K562 (cell line): ENCODE measurements around the gene CSNK1D. TPM values are rescaled to one million over a fixed set of nuclear protein-coding genes. Genes with fewer than 3 reads are reported as not detected.

Experiments
- BRCA1 ChIP-seq, 2 experiments: fragments of 450-650 bp in 1 of 2; sonication (generic) in 1 of 2; formaldehyde crosslinking in 1 of 2; IDR thresholded peaks; 2 replicates each; pipeline versions ENCODE4 v1.5.0 to v1.6.1; 2017 to 2020; ENCODE audit warnings: mild to moderate bottlenecking in 1 of 2, missing genetic modification reagents in 1 of 2
- CHCHD3 ChIP-seq: fragments of 250-450 bp; sonication (Bioruptor Pico); IDR thresholded peaks from 2 replicates; pipeline ENCODE4 v2.1.2; 2022; ENCODE audit warnings: mild to moderate bottlenecking
- ESRRA ChIP-seq: fragments of 450-650 bp; IDR thresholded peaks from 2 replicates; pipeline ENCODE4 v1.6.1; 2014; ENCODE audit warnings: low read depth, mild to moderate bottlenecking, moderate library complexity, borderline replicate concordance
- ETV1 ChIP-seq: fragments of 450-650 bp; conservative IDR thresholded peaks from 2 replicates; pipeline ENCODE4 v1.6.1; 2016; ENCODE audit warnings: missing genetic modification characterization, control low read depth, low read depth, missing compliant biosample characterization
- HLTF ChIP-seq: fragments of 450-650 bp; IDR thresholded peaks from 2 replicates; pipeline ENCODE4 v1.6.1; 2016
- HNRNPH1 ChIP-seq: fragments of 200-400 bp; formaldehyde crosslinking; optimal IDR thresholded peaks from 2 replicates; pipeline ENCODE3; 2017; ENCODE audit warnings: low read depth, mild to moderate bottlenecking, low read length, moderate library complexity
- JUND ChIP-seq, 2 experiments: IDR thresholded peaks; 2 replicates in 1 of 2; 3 replicates in 1 of 2; pipeline ENCODE4 v1.6.1; 2011; ENCODE audit warnings: borderline replicate concordance in 2 of 2, low read depth in 2 of 2, low read length in 2 of 2, improper control_type of control experiment in 1 of 2, missing biosample characterization in 1 of 2, missing genetic modification characterization in 1 of 2, missing genetic modification reagents in 1 of 2
- KAT2B ChIP-seq: IDR thresholded peaks from one replicate; pipeline ENCODE4 v1.6.1; 2012; ENCODE audit warnings: low read depth, mild to moderate bottlenecking, control low read depth, inconsistent platforms, low read length, moderate library complexity
- PHF21A ChIP-seq: fragments of 450-650 bp; IDR thresholded peaks from 2 replicates; pipeline ENCODE4 v1.6.1; 2017; ENCODE audit warnings: low read depth, borderline replicate concordance
- PYGO2 ChIP-seq: fragments of 450-650 bp; IDR thresholded peaks from 2 replicates; pipeline ENCODE4 v1.6.1; 2016; ENCODE audit warnings: mild to moderate bottlenecking, missing genetic modification characterization, moderate library complexity, missing compliant biosample characterization
- RBBP5 ChIP-seq: fragments of 200-600 bp; sonication (generic); IDR thresholded peaks from 2 replicates; pipeline ENCODE4 v1.6.1; 2012; ENCODE audit warnings: borderline replicate concordance, mild to moderate bottlenecking, low read length, control low read depth, inconsistent platforms; ENCODE audit not compliant: insufficient read depth, poor library complexity, severe bottlenecking
- SIN3B ChIP-seq: fragments of 450-650 bp; IDR thresholded peaks from 2 replicates; pipeline ENCODE4 v1.6.1; 2017; ENCODE audit warnings: low read depth, mild to moderate bottlenecking, moderate library complexity
- SMAD4 ChIP-seq: fragments of 250-450 bp; sonication (Bioruptor Pico); conservative IDR thresholded peaks from 2 replicates; pipeline ENCODE4 v1.8.0; 2021; ENCODE audit warnings: inconsistent platforms, mild to moderate bottlenecking, moderate library complexity
- TAF15 ChIP-seq: fragments of 200-400 bp; formaldehyde crosslinking; IDR thresholded peaks from 2 replicates; pipeline ENCODE4 v1.6.1; 2017; ENCODE audit warnings: mild to moderate bottlenecking, low read depth, low read length, moderate library complexity
- TBP ChIP-seq: optimal IDR thresholded peaks from 2 replicates; pipeline ENCODE3; 2011; ENCODE audit warnings: low read depth, low read length, improper control_type of control experiment
- TCF7L2 ChIP-seq: fragments of 150-350 bp; IDR thresholded peaks from 2 replicates; pipeline ENCODE4 v1.6.1; 2016; ENCODE audit warnings: low read depth, mild to moderate bottlenecking, low read length, moderate library complexity
- U2AF2 ChIP-seq: fragments of 200-400 bp; formaldehyde crosslinking; optimal IDR thresholded peaks from 2 replicates; pipeline ENCODE3; 2017; ENCODE audit warnings: low read depth, mild to moderate bottlenecking, low read length
- ZBTB17 ChIP-seq: fragments of 450-650 bp; formaldehyde crosslinking; IDR thresholded peaks from 2 replicates; pipeline ENCODE4 v1.4.0; 2020; ENCODE audit warnings: mild to moderate bottlenecking
- ZNF197 ChIP-seq: fragments of 200-800 bp; sonication (Bioruptor generic); IDR thresholded peaks from 2 replicates; pipeline ENCODE4 v1.6.1; 2016; ENCODE audit warnings: low read depth, missing genetic modification characterization, missing compliant biosample characterization
- ZNF384 ChIP-seq: IDR thresholded peaks from 2 replicates; pipeline ENCODE4 v1.6.1; 2012; ENCODE audit warnings: low read depth, low read length, improper control_type of control experiment
- polyA plus RNA-seq, 8 experiments: library from polyadenylated mRNA; depleted of rRNA in 4 of 8; stranded (reverse) in 5 of 8; unstranded in 3 of 8; fragments of >200 nt; fragmentation: Nextera tagmentation in 2 of 8; fragmentation: Illumina TruSeq in 1 of 8; extraction: Ambion mirVana in 2 of 8; extraction: Trizol in 1 of 8; gene quantifications; 2 replicates each; pipeline versions ENCODE4 v1.2.1 to v1.2.3, GENCODE V29; 2011 to 2014; ENCODE audit warnings: inconsistent platforms in 1 of 8, missing spikeins in 1 of 8
- total RNA-seq, 7 experiments: library from RNA; depleted of rRNA in 6 of 7; stranded (reverse); fragments of >200 nt in 6 of 7; fragmentation: Illumina TruSeq in 2 of 7; extraction: Trizol in 2 of 7; gene quantifications; 2 replicates each; pipeline versions ENCODE4 v1.2.1 to v1.2.3, GENCODE V29; 2011 to 2021; ENCODE audit warnings: low replicate concordance in 1 of 7
- TF ChIP-seq, protein P1 (sequence below): sonication (generic); formaldehyde crosslinking; IDR thresholded peaks from 2 replicates; pipeline ENCODE4 v1.8.0; 2022; ENCODE audit warnings: mild to moderate bottlenecking, low read depth, missing genetic modification reagents
- TF ChIP-seq, protein P2 (sequence below): fragments of 250-450 bp; sonication (Bioruptor Pico); IDR thresholded peaks from 2 replicates; pipeline ENCODE4 v1.5.0; 2020; ENCODE audit warnings: mild to moderate bottlenecking

Gene CSNK1D
- total and polyA plus RNA-seq, 9 of the 15 experiments (the other 6 are each of a cell fraction or from before 2014, with no cell fraction given) = 6.5 to 133 (median 41.3) TPM

DNA sequence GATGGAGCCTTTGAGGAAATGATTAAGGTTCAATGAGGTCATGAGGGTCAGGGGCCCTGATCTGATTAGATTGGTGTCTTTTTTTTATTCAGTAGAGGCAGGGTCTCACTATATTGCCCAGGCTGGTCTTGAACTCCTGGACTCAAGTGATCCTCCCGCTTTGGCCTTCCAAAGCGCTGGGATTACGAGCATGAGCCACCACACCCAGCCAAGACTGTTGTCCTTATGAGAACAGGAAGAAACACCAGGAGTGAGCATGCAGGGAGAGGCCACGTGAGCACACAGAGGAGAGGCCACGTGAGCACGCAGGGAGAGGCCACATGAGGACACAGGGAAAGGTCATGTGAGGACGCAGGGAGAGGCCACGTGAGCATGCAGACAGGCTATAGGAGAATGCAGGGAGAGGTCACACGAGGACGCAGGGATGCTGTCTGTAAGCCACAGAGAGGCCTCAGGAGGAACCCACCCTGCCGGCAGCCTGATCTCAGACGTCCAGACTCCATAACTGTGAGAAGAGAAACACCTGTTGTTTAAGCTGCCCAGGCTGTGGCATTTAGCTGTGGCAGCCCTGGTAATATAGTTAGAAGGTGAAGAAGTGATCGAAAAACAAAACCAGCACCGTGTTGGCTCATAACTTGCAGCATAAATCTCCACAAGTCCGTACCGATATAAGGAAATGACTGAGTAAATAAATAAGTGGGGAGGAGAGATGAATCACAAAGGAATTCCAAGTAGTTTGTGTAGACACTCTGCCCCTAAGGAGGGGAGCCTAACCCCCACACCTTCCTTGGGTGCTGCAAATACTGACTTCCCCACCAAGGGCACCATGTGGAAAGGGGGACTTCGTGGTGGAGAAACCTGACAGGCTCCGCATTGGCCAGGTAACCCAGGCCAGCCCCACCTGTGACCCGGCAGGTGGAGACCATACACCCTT is 14.6 kb upstream of the CSNK1D start (continued):
- TF ChIP-seq PYGO2 (tag) (no peak), ZNF384 (0 out of 2 replicates have a peak, but pooled peaks have one; percentile 15), RBBP5 (peak; percentile 70), U2AF2 (no peak), PHF21A (no peak), JUND (IDR thresholded peaks at IDR 0.05; ENCODE audit: borderline replicate concordance, low read depth, low read length) (peak; percentile 58), JUND (tag; IDR thresholded peaks at IDR 0.05; ENCODE audit: borderline replicate concordance, low read depth, low read length) (peak; percentile 80; the same call in 2 of the 3 replicates), TCF7L2 (no peak), HNRNPH1 (no peak), ZBTB17 (CRISPR knock-in tag) (0 out of 2 replicates have a peak, but pooled peaks have one; percentile 27), SIN3B (no peak; the same call in 1 of the 2 replicates), BRCA1 (IDR thresholded peaks at IDR 0.05) (no peak), BRCA1 (CRISPR knock-in tag; IDR thresholded peaks at IDR 0.05) (no peak), ESRRA (peak; percentile 99), CHCHD3 (no peak), HLTF (peak; percentile 86; the same call in 1 of the 2 replicates), ETV1 (tag) (peak; percentile 90), TBP (peak; percentile 82), SMAD4 (CRISPR knock-in tag) (peak; percentile 97), KAT2B (no peak), ZNF197 (CRISPR knock-in tag) (no peak), TAF15 (no peak)
- TF ChIP-seq, protein P1, sequence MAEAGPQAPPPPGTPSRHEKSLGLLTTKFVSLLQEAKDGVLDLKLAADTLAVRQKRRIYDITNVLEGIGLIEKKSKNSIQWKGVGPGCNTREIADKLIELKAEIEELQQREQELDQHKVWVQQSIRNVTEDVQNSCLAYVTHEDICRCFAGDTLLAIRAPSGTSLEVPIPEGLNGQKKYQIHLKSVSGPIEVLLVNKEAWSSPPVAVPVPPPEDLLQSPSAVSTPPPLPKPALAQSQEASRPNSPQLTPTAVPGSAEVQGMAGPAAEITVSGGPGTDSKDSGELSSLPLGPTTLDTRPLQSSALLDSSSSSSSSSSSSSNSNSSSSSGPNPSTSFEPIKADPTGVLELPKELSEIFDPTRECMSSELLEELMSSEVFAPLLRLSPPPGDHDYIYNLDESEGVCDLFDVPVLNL (CRISPR knock-in tag) = no peak
- TF ChIP-seq, protein P2, sequence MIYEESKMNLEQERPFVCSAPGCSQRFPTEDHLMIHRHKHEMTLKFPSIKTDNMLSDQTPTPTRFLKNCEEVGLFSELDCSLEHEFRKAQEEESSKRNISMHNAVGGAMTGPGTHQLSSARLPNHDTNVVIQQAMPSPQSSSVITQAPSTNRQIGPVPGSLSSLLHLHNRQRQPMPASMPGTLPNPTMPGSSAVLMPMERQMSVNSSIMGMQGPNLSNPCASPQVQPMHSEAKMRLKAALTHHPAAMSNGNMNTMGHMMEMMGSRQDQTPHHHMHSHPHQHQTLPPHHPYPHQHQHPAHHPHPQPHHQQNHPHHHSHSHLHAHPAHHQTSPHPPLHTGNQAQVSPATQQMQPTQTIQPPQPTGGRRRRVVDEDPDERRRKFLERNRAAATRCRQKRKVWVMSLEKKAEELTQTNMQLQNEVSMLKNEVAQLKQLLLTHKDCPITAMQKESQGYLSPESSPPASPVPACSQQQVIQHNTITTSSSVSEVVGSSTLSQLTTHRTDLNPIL = no peak
